ENCODE data around the gene TMC1. TPM values are rescaled to one million over a fixed set of nuclear protein-coding genes. Genes with fewer than 3 reads are reported as not detected.
"Not testable (repeated sequence)": the region's sequence is repeated elsewhere in the genome, so short reads cannot be mapped to it uniquely, and the experiment has no call there.

Gene TMC1
- total and polyA plus RNA-seq, 9 donors: 0.39 to 1.4 (median 0.65) TPM

GRCh38 chr9:72850209-72850608 is 328.8 kb downstream of the TMC1 start:
- not testable (repeated sequence) for H3K4me1 ChIP-seq (ENCODE audit: control insufficient read depth, insufficient read depth, low read length); DNase-seq; H3K36me3 ChIP-seq (ENCODE audit: control insufficient read depth, insufficient read depth, low read length); H3K27ac ChIP-seq (ENCODE audit: low read length); H3K9me3 ChIP-seq (replicated peaks; ENCODE audit: control insufficient read depth, low read depth, low read length); H3K27me3 ChIP-seq (ENCODE audit: control insufficient read depth, insufficient read depth, low read length); H3K4me3 ChIP-seq (ENCODE audit: low read length)
- WGBS (ENCODE audit: insufficient coverage): no CpG with 5 or more reads among the region's 4 CpGs

- H3K36me3 ChIP-seq (ENCODE audit: control insufficient read depth, insufficient read depth, low read length): no peaks in the 10 kb centered on the region
- H3K27me3 ChIP-seq (ENCODE audit: control insufficient read depth, insufficient read depth, low read length): no peaks in the 10 kb centered on the region
- no CpG with 5 or more reads among the region's 1 CpG for WGBS (ENCODE audit: insufficient coverage)
Observed at GRCh38 chr9:72855321-72855720, 333.9 kb downstream of the TMC1 start.

GRCh38 chr9:72855890-72856523 is 334.6 kb downstream of the TMC1 start:
- 62% methylated on average over 4 of the region's 5 CpGs for WGBS (ENCODE audit: insufficient coverage)
- Histone ChIP-seq H3K9me3 (replicated peaks; ENCODE audit: control insufficient read depth, low read depth, low read length) (no peaks in the 10 kb centered on the region), H3K36me3 (ENCODE audit: control insufficient read depth, insufficient read depth, low read length) (no peaks in the 10 kb centered on the region), H3K27me3 (ENCODE audit: control insufficient read depth, insufficient read depth, low read length) (no peaks in the 10 kb centered on the region), H3K27ac (ENCODE audit: low read length) (no peak overlapping the region), H3K4me3 (ENCODE audit: low read length) (no peak overlapping the region), H3K4me1 (ENCODE audit: control insufficient read depth, insufficient read depth, low read length) (peaks cover 6% of the 10 kb centered on the region)
- no peak for DNase-seq

More at GRCh38 chr9:72855321-72855720, 333.9 kb downstream of the TMC1 start:
- Histone ChIP-seq H3K27ac (ENCODE audit: low read length) (no peak overlapping the region), H3K4me3 (ENCODE audit: low read length) (no peak overlapping the region), H3K9me3 (replicated peaks; ENCODE audit: control insufficient read depth, low read depth, low read length) (no peaks in the 10 kb centered on the region), H3K4me1 (ENCODE audit: control insufficient read depth, insufficient read depth, low read length) (peaks cover 6% of the 10 kb centered on the region)
- no peak for DNase-seq

- Histone ChIP-seq H3K4me1 (ENCODE audit: control insufficient read depth, insufficient read depth, low read length) (peaks cover 6% of the 10 kb centered on the region), H3K36me3 (ENCODE audit: control insufficient read depth, insufficient read depth, low read length) (no peaks in the 10 kb centered on the region), H3K27me3 (ENCODE audit: control insufficient read depth, insufficient read depth, low read length) (no peaks in the 10 kb centered on the region), H3K27ac (ENCODE audit: low read length) (peak overlapping the region; percentile 62), H3K4me3 (ENCODE audit: low read length) (no peak overlapping the region), H3K9me3 (replicated peaks; ENCODE audit: control insufficient read depth, low read depth, low read length) (no peaks in the 10 kb centered on the region)
- peak; percentile 93 for DNase-seq
- no CpG with 5 or more reads among the region's 8 CpGs for WGBS (ENCODE audit: insufficient coverage)
Observed at GRCh38 chr9:72856972-72857623, 335.7 kb downstream of the TMC1 start.

- Histone ChIP-seq H3K9me3 (replicated peaks; ENCODE audit: control insufficient read depth, low read depth, low read length) (no peaks in the 10 kb centered on the region), H3K27ac (ENCODE audit: low read length) (peak overlapping the region; percentile 62), H3K4me3 (ENCODE audit: low read length) (no peak overlapping the region), H3K4me1 (ENCODE audit: control insufficient read depth, insufficient read depth, low read length) (peaks cover 6% of the 10 kb centered on the region), H3K36me3 (ENCODE audit: control insufficient read depth, insufficient read depth, low read length) (no peaks in the 10 kb centered on the region), H3K27me3 (ENCODE audit: control insufficient read depth, insufficient read depth, low read length) (no peaks in the 10 kb centered on the region)
- WGBS (ENCODE audit: insufficient coverage): 75% methylated on average over 2 of the region's 2 CpGs
- DNase-seq: peak; percentile 46
Observed at GRCh38 chr9:72857624-72857996, 336.2 kb downstream of the TMC1 start.

- H3K27me3 ChIP-seq (ENCODE audit: control insufficient read depth, insufficient read depth, low read length): no peaks in the 10 kb centered on the region
- H3K4me1 ChIP-seq (ENCODE audit: control insufficient read depth, insufficient read depth, low read length): peaks cover 6% of the 10 kb centered on the region
- 33% methylated on average over 1 of the region's 5 CpGs for WGBS (ENCODE audit: insufficient coverage)
- H3K4me3 ChIP-seq (ENCODE audit: low read length): no peak overlapping the region
- DNase-seq: peak; percentile 73
- peak overlapping the region; percentile 62 for H3K27ac ChIP-seq (ENCODE audit: low read length)
- no peaks in the 10 kb centered on the region for H3K36me3 ChIP-seq (ENCODE audit: control insufficient read depth, insufficient read depth, low read length)
- H3K9me3 ChIP-seq (replicated peaks; ENCODE audit: control insufficient read depth, low read depth, low read length): no peaks in the 10 kb centered on the region
Observed at GRCh38 chr9:72858089-72858912, 336.9 kb downstream of the TMC1 start.

- WGBS (ENCODE audit: insufficient coverage): no CpG with 5 or more reads among the region's 7 CpGs
- H3K4me1 ChIP-seq (ENCODE audit: control insufficient read depth, insufficient read depth, low read length); H3K4me3 ChIP-seq (ENCODE audit: low read length): not testable (repeated sequence)
Observed at GRCh38 chr9:72862788-72863187, 341.4 kb downstream of the TMC1 start.

GRCh38 chr9:72863456-72864094 is 342.2 kb downstream of the TMC1 start:
- no peak overlapping the region for H3K27ac ChIP-seq (ENCODE audit: low read length)
- no peaks in the 10 kb centered on the region for H3K27me3 ChIP-seq (ENCODE audit: control insufficient read depth, insufficient read depth, low read length)
- peaks cover 2% of the 10 kb centered on the region for H3K4me1 ChIP-seq (ENCODE audit: control insufficient read depth, insufficient read depth, low read length)
- no peak for DNase-seq
- H3K4me3 ChIP-seq (ENCODE audit: low read length): no peak overlapping the region
- WGBS (ENCODE audit: insufficient coverage): no CpG with 5 or more reads among the region's 4 CpGs
- H3K9me3 ChIP-seq (replicated peaks; ENCODE audit: control insufficient read depth, low read depth, low read length): no peaks in the 10 kb centered on the region
- H3K36me3 ChIP-seq (ENCODE audit: control insufficient read depth, insufficient read depth, low read length): no peaks in the 10 kb centered on the region

More at GRCh38 chr9:72862788-72863187, 341.4 kb downstream of the TMC1 start:
- H3K36me3 ChIP-seq (ENCODE audit: control insufficient read depth, insufficient read depth, low read length); H3K9me3 ChIP-seq (replicated peaks; ENCODE audit: control insufficient read depth, low read depth, low read length); H3K27me3 ChIP-seq (ENCODE audit: control insufficient read depth, insufficient read depth, low read length); DNase-seq; H3K27ac ChIP-seq (ENCODE audit: low read length): not testable (repeated sequence)

- H3K27ac ChIP-seq (ENCODE audit: low read length): no peak overlapping the region
- H3K9me3 ChIP-seq (replicated peaks; ENCODE audit: control insufficient read depth, low read depth, low read length): no peaks in the 10 kb centered on the region
- WGBS (ENCODE audit: insufficient coverage): no CpG with 5 or more reads among the region's 1 CpG
- H3K4me3 ChIP-seq (ENCODE audit: low read length): no peak overlapping the region
- peak; percentile 56 for DNase-seq
- H3K36me3 ChIP-seq (ENCODE audit: control insufficient read depth, insufficient read depth, low read length): no peaks in the 10 kb centered on the region
- H3K27me3 ChIP-seq (ENCODE audit: control insufficient read depth, insufficient read depth, low read length): no peaks in the 10 kb centered on the region
- peaks cover 2% of the 10 kb centered on the region for H3K4me1 ChIP-seq (ENCODE audit: control insufficient read depth, insufficient read depth, low read length)
Observed at GRCh38 chr9:72864327-72864726, 342.9 kb downstream of the TMC1 start.

- H3K9me3 ChIP-seq (replicated peaks; ENCODE audit: control insufficient read depth, low read depth, low read length): no peaks in the 10 kb centered on the region
- no CpG with 5 or more reads among the region's 3 CpGs for WGBS (ENCODE audit: insufficient coverage)
- no peaks in the 10 kb centered on the region for H3K27me3 ChIP-seq (ENCODE audit: control insufficient read depth, insufficient read depth, low read length)
- no peaks in the 10 kb centered on the region for H3K4me1 ChIP-seq (ENCODE audit: control insufficient read depth, insufficient read depth, low read length)
- H3K27ac ChIP-seq (ENCODE audit: low read length): no peak overlapping the region
- H3K4me3 ChIP-seq (ENCODE audit: low read length): no peak overlapping the region
- H3K36me3 ChIP-seq (ENCODE audit: control insufficient read depth, insufficient read depth, low read length): no peaks in the 10 kb centered on the region
- peak; percentile 53 for DNase-seq
Observed at GRCh38 chr9:72871685-72872084, 350.3 kb downstream of the TMC1 start.
